ENCODE results near the gene KIAA0753. TPM values are rescaled to one million over a fixed set of nuclear protein-coding genes. Genes with fewer than 3 reads are reported as not detected.

The KIAA0753 gene
- polyA plus RNA-seq, 1 of the 3 experiments (the other 2 are of a cell fraction), result 7.2 TPM

DNA sequence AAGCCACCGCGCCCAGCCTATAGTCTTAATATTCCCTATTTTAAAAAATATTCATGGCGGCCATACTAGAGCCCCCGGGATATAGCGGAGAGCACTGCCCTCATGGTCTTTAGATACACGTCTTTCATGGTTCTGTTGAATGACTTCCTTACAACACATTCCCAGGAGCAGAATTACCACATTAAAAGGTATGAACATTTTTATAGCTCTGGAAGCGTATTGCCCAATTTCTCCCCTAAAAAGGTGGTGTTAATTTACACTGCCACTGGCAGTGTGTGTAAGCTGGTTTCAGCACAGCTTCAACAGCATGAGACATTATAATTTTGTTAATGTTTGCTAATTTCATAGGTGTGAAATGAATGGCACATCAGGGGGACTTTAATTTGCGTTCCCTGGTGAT lies 30.1 kb upstream of the KIAA0753 start (continued):
- no peak for TF ChIP-seq CTCF (IDR thresholded peaks at IDR 0.05)
- no peak for TF ChIP-seq FOSL2 (IDR thresholded peaks at IDR 0.05; ENCODE audit: borderline replicate concordance, low read depth)
- no peak for TF ChIP-seq MAX (IDR thresholded peaks at IDR 0.05; ENCODE audit: low read depth)
- TF ChIP-seq RXRA (IDR thresholded peaks at IDR 0.05; ENCODE audit: borderline replicate concordance, low read depth), result no peak
- TF ChIP-seq, protein P1, sequence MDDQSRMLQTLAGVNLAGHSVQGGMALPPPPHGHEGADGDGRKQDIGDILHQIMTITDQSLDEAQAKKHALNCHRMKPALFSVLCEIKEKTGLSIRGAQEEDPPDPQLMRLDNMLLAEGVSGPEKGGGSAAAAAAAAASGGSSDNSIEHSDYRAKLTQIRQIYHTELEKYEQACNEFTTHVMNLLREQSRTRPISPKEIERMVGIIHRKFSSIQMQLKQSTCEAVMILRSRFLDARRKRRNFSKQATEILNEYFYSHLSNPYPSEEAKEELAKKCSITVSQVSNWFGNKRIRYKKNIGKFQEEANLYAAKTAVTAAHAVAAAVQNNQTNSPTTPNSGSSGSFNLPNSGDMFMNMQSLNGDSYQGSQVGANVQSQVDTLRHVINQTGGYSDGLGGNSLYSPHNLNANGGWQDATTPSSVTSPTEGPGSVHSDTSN (IDR thresholded peaks at IDR 0.05), result no peak
- TF ChIP-seq IRF3 (IDR thresholded peaks at IDR 0.05; ENCODE audit: low read depth, low read length), result no peak
- TF ChIP-seq POLR2AphosphoS5 (IDR thresholded peaks at IDR 0.05; ENCODE audit: low read depth, low read length), result no peak
- no peak for TF ChIP-seq USF1 (IDR thresholded peaks at IDR 0.05; ENCODE audit: borderline replicate concordance, low read depth)
- no peak for TF ChIP-seq RFX5 (IDR thresholded peaks at IDR 0.05; ENCODE audit: low read length)
- TF ChIP-seq NRF1 (IDR thresholded peaks at IDR 0.05; ENCODE audit: low read depth, low read length), result no peak
- no peak for TF ChIP-seq SMC3 (IDR thresholded peaks at IDR 0.05; ENCODE audit: low read depth, low read length)
- TF ChIP-seq FOXJ3 (CRISPR knock-in tag; IDR thresholded peaks at IDR 0.05), result no peak
- TF ChIP-seq CHD2 (IDR thresholded peaks at IDR 0.05; ENCODE audit: low read length, partially characterized antibody), result no peak
- no peak for TF ChIP-seq EP300 (IDR thresholded peaks at IDR 0.05; ENCODE audit: borderline replicate concordance in 1 of 2, low read depth in 1 of 2, low read length in 1 of 2)
- no peak for TF ChIP-seq YY1 (IDR thresholded peaks at IDR 0.05; ENCODE audit: low read depth)

GRCh38 chr17:6669479-6670212 lies 29.1 kb upstream of the KIAA0753 start:
- Histone ChIP-seq H3K27ac (ENCODE audit: low read depth in 2 of 2, low read length in 1 of 2) (no peak overlapping the region), H3K27me3 (ENCODE audit: insufficient read depth) (peaks cover 67% of the 10 kb centered on the region), H3K4me1 (ENCODE audit: control insufficient read depth in 1 of 2, insufficient read depth in 2 of 2, low read depth in 1 of 2, low read length in 1 of 2) (no peaks in the 10 kb centered on the region), H3K36me3 (replicated peaks in 1 of 2; ENCODE audit: control insufficient read depth in 1 of 2, insufficient read depth in 2 of 2, low read length in 1 of 2) (no peaks in the 10 kb centered on the region), H3K9me2 (no peaks in the 10 kb centered on the region), H3K79me2 (ENCODE audit: insufficient read depth) (no peaks in the 10 kb centered on the region), H3K4me2 (no peak overlapping the region), H4K20me1 (ENCODE audit: insufficient read depth) (no peaks in the 10 kb centered on the region), H3F3A (replicated peaks; ENCODE audit: insufficient read depth) (no peaks in the 10 kb centered on the region), H3K9ac (no peak overlapping the region), H3K9me3 (no peaks in the 10 kb centered on the region), H3K4me3 (ENCODE audit: low read depth in 2 of 2, low read length in 1 of 2) (no peak overlapping the region), H2AFZ (ENCODE audit: low read depth) (no peak overlapping the region)
- DNase-seq, result no peak
- TF ChIP-seq, protein P2, sequence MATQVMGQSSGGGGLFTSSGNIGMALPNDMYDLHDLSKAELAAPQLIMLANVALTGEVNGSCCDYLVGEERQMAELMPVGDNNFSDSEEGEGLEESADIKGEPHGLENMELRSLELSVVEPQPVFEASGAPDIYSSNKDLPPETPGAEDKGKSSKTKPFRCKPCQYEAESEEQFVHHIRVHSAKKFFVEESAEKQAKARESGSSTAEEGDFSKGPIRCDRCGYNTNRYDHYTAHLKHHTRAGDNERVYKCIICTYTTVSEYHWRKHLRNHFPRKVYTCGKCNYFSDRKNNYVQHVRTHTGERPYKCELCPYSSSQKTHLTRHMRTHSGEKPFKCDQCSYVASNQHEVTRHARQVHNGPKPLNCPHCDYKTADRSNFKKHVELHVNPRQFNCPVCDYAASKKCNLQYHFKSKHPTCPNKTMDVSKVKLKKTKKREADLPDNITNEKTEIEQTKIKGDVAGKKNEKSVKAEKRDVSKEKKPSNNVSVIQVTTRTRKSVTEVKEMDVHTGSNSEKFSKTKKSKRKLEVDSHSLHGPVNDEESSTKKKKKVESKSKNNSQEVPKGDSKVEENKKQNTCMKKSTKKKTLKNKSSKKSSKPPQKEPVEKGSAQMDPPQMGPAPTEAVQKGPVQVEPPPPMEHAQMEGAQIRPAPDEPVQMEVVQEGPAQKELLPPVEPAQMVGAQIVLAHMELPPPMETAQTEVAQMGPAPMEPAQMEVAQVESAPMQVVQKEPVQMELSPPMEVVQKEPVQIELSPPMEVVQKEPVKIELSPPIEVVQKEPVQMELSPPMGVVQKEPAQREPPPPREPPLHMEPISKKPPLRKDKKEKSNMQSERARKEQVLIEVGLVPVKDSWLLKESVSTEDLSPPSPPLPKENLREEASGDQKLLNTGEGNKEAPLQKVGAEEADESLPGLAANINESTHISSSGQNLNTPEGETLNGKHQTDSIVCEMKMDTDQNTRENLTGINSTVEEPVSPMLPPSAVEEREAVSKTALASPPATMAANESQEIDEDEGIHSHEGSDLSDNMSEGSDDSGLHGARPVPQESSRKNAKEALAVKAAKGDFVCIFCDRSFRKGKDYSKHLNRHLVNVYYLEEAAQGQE (IDR thresholded peaks at IDR 0.05; ENCODE audit: low read depth, low read length), result no peak
- TF ChIP-seq JUND (IDR thresholded peaks at IDR 0.05) (no peak), RXRA (IDR thresholded peaks at IDR 0.05; ENCODE audit: borderline replicate concordance, low read depth) (no peak), RCOR1 (IDR thresholded peaks at IDR 0.05; ENCODE audit: low read length) (no peak), NRF1 (IDR thresholded peaks at IDR 0.05; ENCODE audit: low read depth, low read length) (no peak), TAF1 (IDR thresholded peaks at IDR 0.05; ENCODE audit: borderline replicate concordance, low read depth, low read length) (no peak)
- TF ChIP-seq, protein P1 (IDR thresholded peaks at IDR 0.05), result no peak
- CTCF ChIA-PET, result interaction anchor here (1.1 kb wide), 1 partner anchor 173 kb away, joined by 3 read pairs; no protein-coding TSS in a partner anchor
- POLR2A ChIA-PET, result no interaction called here
- WGBS (ENCODE audit: low lambda C conversion rate), result 43% methylated on average over 9 of the region's 10 CpGs

Data from SK-N-SH (cell line).